Measurements from ENCODE around the gene APOD.

- TF ChIP-seq ARNT (IDR thresholded peaks at IDR 0.05) (no peak), FOXM1 (IDR thresholded peaks at IDR 0.05; ENCODE audit: borderline replicate concordance) (no peak), SUZ12 (IDR thresholded peaks at IDR 0.05) (no peak), FOXK2 (IDR thresholded peaks at IDR 0.05) (no peak), ELF4 (IDR thresholded peaks at IDR 0.05) (no peak), CTBP1 (IDR thresholded peaks at IDR 0.05; ENCODE audit: borderline replicate concordance) (no peak), ZNF384 (IDR thresholded peaks at IDR 0.05) (no peak), FOXA1 (IDR thresholded peaks at IDR 0.05) (no peak), PKNOX1 (IDR thresholded peaks at IDR 0.05) (no peak), BHLHE40 (IDR thresholded peaks at IDR 0.05; ENCODE audit: borderline replicate concordance) (no peak), SP1 (IDR thresholded peaks at IDR 0.05) (no peak), TARDBP (IDR thresholded peaks at IDR 0.05) (no peak), NFRKB (IDR thresholded peaks at IDR 0.05) (no peak)
Observed at GRCh38 chr3:195551381-195551978, 32.3 kb downstream of the APOD start.

Measured in HEK293T (cell line).